ENCODE measurements around the gene KIF1B. TPM values are rescaled to one million over a fixed set of nuclear protein-coding genes. Genes with fewer than 3 reads are reported as not detected.

The KIF1B gene
- total RNA-seq, 6 experiments from 2014 or later, result 21.7 to 29.4 (median 23.2) TPM

- DNase-seq (peak in 1 of 3 donors; percentile 51), ATAC-seq (no peak)
- H3K9me3 ChIP-seq, result no peaks in the 10 kb centered on the region
- TF ChIP-seq CTCF (IDR thresholded peaks at IDR 0.05), result no peak
- no peak for TF ChIP-seq POLR2A (IDR thresholded peaks at IDR 0.05)
- H3K27me3 ChIP-seq, result no peaks in the 10 kb centered on the region
- H3K4me3 ChIP-seq, result no peak overlapping the region
- intact Hi-C loops (cut with DNase I), result loop anchor here in 1 of 2 donors (10.0 kb wide), 1 partner anchor 54 kb away; no protein-coding TSS in a partner anchor
- peaks cover 0 to 15% (median 0%) of the 10 kb centered on the region in 4 donors for H3K4me1 ChIP-seq
- WGBS (ENCODE audit: insufficient coverage, low coverage, low lambda C conversion rate, missing lambda C conversion rate), result 74% methylated on average over 4 of the region's 5 CpGs
- H3K36me3 ChIP-seq, result no peaks in the 10 kb centered on the region
- no peak overlapping the region for H3K27ac ChIP-seq
These were observed 218.6 kb downstream of the KIF1B start for GRCh38 chr1:10428984-10429383.

GRCh38 chr1:10429868-10430215 lies 219.5 kb downstream of the KIF1B start:
- 30% methylated on average over 7 of the region's 16 CpGs for WGBS (ENCODE audit: insufficient coverage, low coverage, low lambda C conversion rate, missing lambda C conversion rate)
- ATAC-seq, result peak in 1 of 4 donors; percentile 2
- intact Hi-C loops (cut with DNase I), result loop anchor here (5.0 to 10.0 kb wide), 3 partner anchors 55 to 67 kb away; no protein-coding TSS in a partner anchor
- Histone ChIP-seq H3K36me3 (no peaks in the 10 kb centered on the region), H3K27ac (no peak overlapping the region), H3K9me3 (no peaks in the 10 kb centered on the region), H3K4me1 (peaks cover 0 to 7% (median 0%) of the 10 kb centered on the region in 4 donors), H3K27me3 (no peaks in the 10 kb centered on the region), H3K4me3 (peak overlapping the region; percentile 84 to 95 (median 89))
- no peak for DNase-seq
- TF ChIP-seq POLR2A (IDR thresholded peaks at IDR 0.05) (no peak), CTCF (IDR thresholded peaks at IDR 0.05) (no peak)

GRCh38 chr1:10430216-10431069 lies 220.1 kb downstream of the KIF1B start, which contains the start of gene CENPS:
Gene CENPS, plus strand, starts transcription at chr1:10430433. Its CDS starts 85 bp downstream, at chr1:10430518.
- Histone ChIP-seq H3K27me3 (no peaks in the 10 kb centered on the region), H3K27ac (no peak within 1 kb of the TSS), H3K4me1 (peaks cover 0 to 7% (median 0%) of the 10 kb centered on the region in 4 donors), H3K9me3 (no peaks in the 10 kb centered on the region), H3K36me3 (no peaks in the 10 kb centered on the region), H3K4me3 (peak within 1 kb of the TSS; percentile 84 to 95 (median 89))
- 0% methylated on average over 29 of the region's 95 CpGs for WGBS (ENCODE audit: insufficient coverage, low coverage, low lambda C conversion rate, missing lambda C conversion rate)
- peak; percentile 93 to 95 (median 95) for DNase-seq
- peak; percentile 92 to 99 (median 96) for TF ChIP-seq CTCF (IDR thresholded peaks at IDR 0.05)
- TF ChIP-seq POLR2A (IDR thresholded peaks at IDR 0.05), result no peak
- peak; percentile 91 to 96 (median 93) for ATAC-seq
- intact Hi-C loops (cut with DNase I), result loop anchor here (5.0 kb wide), 2 partner anchors 62 to 67 kb away; no protein-coding TSS in a partner anchor

MicroRNAs encoded within 50 kb of the gene (microRNA counts, 767-probe panel; counts per million panel counts)
- 237 counts per million for microRNA hsa-miR-1273d

Small RNA genes lying within 50 kb of the gene (microRNA-seq; reads per million reads assigned to microRNA genes)
- gene MIR1273D, result 0 reads per million in 2 donors

Small RNA genes lying within 50 kb of the gene (small RNA-seq; reads per million reads assigned to genes)
- gene MIR1273D (0 reads per million in 2 experiments), gene RNU6-37P (0 reads per million in 2 experiments), gene RNU6-828P (0 reads per million in 2 experiments)

Other genes with a start within 250 kb of the KIF1B start
- gene RBP7, start 213.3 kb upstream of the KIF1B start, total RNA-seq, result 1 to 10 TPM; 1.7 to 5.1 (median 3.0) TPM
- gene UBE4B, start 177.6 kb upstream of the KIF1B start, total RNA-seq, result 10 to 100 TPM; 11.4 to 27.9 (median 22.6) TPM
- gene PGD, start 188.5 kb downstream of the KIF1B start, total RNA-seq, result 100 to 1,000 TPM in 1 of 6 experiments, 10 to 100 TPM in 5; 51.9 to 151 (median 72.0) TPM
- gene CENPS, start 219.9 kb downstream of the KIF1B start, total RNA-seq, result 1 to 10 TPM; 1.8 to 9.3 (median 5.7) TPM
- gene CORT, start 239.5 kb downstream of the KIF1B start, total RNA-seq, result under 1 TPM in 1 of 6 experiments, not detected in 5; 0.17 TPM

Measured in right lobe of liver (tissue), 6 donors.